NCI-H1105 (cell line): ENCODE data around the gene KCNJ6.
"Not testable (repeated sequence)": the region's sequence is repeated elsewhere in the genome, so short reads cannot be mapped to it uniquely, and the experiment has no call there.

Experiments
- DNase-seq: peaks from one replicate; lab custom pipeline; 2025; lab: John Stamatoyannopoulos, UW

The KCNJ6 gene

GRCh38 chr21:37916310-37917051 lies at the start of gene KCNJ6:
Gene KCNJ6, minus strand, starts transcription at chr21:37916457. Its CDS starts 75,775 bp downstream, at chr21:37840682.
- peak; percentile 82 for DNase-seq

GRCh38 chr21:37965088-37965805 lies 49.0 kb upstream of the KCNJ6 start:
- DNase-seq: no peak

- no peak for DNase-seq
Observed at GRCh38 chr21:37958537-37958936, 42.3 kb upstream of the KCNJ6 start.

GRCh38 chr21:37956772-37957171 lies 40.5 kb upstream of the KCNJ6 start:
- DNase-seq: no peak

GRCh38 chr21:37945036-37945435 lies 28.8 kb upstream of the KCNJ6 start:
- DNase-seq: no peak

GRCh38 chr21:37944496-37944895 lies 28.2 kb upstream of the KCNJ6 start:
- DNase-seq: peak; percentile 2

- no peak for DNase-seq
Observed at GRCh38 chr21:37940691-37941090, 24.4 kb upstream of the KCNJ6 start.

GRCh38 chr21:37939838-37940237 lies 23.6 kb upstream of the KCNJ6 start:
- DNase-seq: no peak

- DNase-seq: no peak
Observed at GRCh38 chr21:37939251-37939650, 23.0 kb upstream of the KCNJ6 start.

- DNase-seq: no peak
Observed at GRCh38 chr21:37937668-37938067, 21.4 kb upstream of the KCNJ6 start.

GRCh38 chr21:37936010-37936785 lies 19.9 kb upstream of the KCNJ6 start:
- DNase-seq: no peak

- no peak for DNase-seq
Observed at GRCh38 chr21:37932936-37933335, 16.7 kb upstream of the KCNJ6 start.

- DNase-seq: no peak
Observed at GRCh38 chr21:37927711-37928110, 11.5 kb upstream of the KCNJ6 start.

- DNase-seq: no peak
Observed at GRCh38 chr21:37921091-37921490, 4.8 kb upstream of the KCNJ6 start.

- not testable (repeated sequence) for DNase-seq
Observed at GRCh38 chr21:37920302-37920701, 4.0 kb upstream of the KCNJ6 start.

GRCh38 chr21:37917612-37918011 lies 1.4 kb upstream of the KCNJ6 start:
- no peak for DNase-seq

GRCh38 chr21:37915941-37916309 lies 332 bp downstream of the KCNJ6 start:
- DNase-seq: no peak

GRCh38 chr21:37915497-37915911 lies 753 bp downstream of the KCNJ6 start:
- DNase-seq: peak; percentile 63

GRCh38 chr21:37912616-37913015 lies 3.6 kb downstream of the KCNJ6 start:
- no peak for DNase-seq

- DNase-seq: no peak
Observed at GRCh38 chr21:37909936-37910335, 6.3 kb downstream of the KCNJ6 start.

- no peak for DNase-seq
Observed at GRCh38 chr21:37908691-37909090, 7.6 kb downstream of the KCNJ6 start.

- DNase-seq: no peak
Observed at GRCh38 chr21:37907076-37907475, 9.2 kb downstream of the KCNJ6 start.

- no peak for DNase-seq
Observed at GRCh38 chr21:37905291-37905690, 11.0 kb downstream of the KCNJ6 start.
